NT2/D1 (cell line): Measurements from ENCODE around the gene ARL8B.

Experiments used
- SUZ12 ChIP-seq: IDR thresholded peaks from 2 replicates; pipeline ENCODE4 v1.6.1; 2011; ENCODE audit not compliant: insufficient read length, insufficient read depth; ENCODE audit errors: extremely low read depth
- YY1 ChIP-seq: IDR thresholded peaks from 2 replicates; pipeline ENCODE4 v1.6.1; 2011; ENCODE audit not compliant: insufficient read length, insufficient read depth
- ZNF274 ChIP-seq: IDR thresholded peaks from 2 replicates; pipeline ENCODE4 v1.6.1; 2011; ENCODE audit warnings: mild to moderate bottlenecking, low read depth, low read length

DNA sequence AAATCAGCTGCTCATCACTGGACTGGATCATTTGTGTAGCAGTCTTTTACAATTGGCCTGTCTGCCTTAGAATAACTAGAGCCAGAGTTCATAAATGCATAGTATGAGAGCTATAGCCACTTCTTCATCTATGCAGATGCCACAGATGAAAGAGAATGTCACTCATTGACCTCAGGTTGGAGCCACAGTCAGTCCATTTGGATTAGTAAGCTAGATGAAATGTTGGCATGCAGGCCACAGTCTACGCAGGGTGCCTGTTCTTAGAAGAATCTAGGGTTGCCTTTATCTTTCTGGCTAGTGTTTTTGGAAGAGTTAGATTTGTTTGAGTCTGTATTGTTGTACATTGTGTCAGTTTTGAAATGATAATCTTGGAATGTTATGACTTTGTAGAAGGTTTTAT is 40.0 kb downstream of the ARL8B start:
- no peak for TF ChIP-seq ZNF274
- TF ChIP-seq YY1, result no peak
- TF ChIP-seq SUZ12, result no peak
